Measurements from ENCODE around the gene CLIC3. TPM values are rescaled to one million over a fixed set of nuclear protein-coding genes. Genes with fewer than 3 reads are reported as not detected.

Gene CLIC3
- total RNA-seq, 1 donor from 2014 or later, result not detected

DNA sequence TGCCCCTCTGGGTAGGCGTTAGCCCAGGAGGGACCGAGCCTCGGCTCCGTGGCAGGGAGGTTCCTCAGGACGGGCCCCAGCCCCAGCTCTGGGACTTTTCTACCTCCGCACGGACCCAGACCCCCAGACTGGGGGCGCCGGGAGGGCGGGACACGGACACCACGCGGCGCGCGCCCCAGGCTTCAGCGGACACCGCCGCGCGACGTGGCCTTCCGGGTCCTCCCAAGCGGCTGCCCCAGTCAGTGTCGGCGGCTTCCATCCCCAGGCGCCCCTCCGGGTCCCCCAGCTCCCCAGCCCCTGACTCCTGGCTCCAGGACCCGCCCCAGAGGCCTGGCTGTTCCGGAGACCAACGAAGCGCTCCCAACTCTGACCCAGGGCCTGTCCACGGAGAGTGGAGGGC, 10.5 kb downstream of the CLIC3 start:
- no peaks in the 10 kb centered on the region for H3K36me3 Mint-ChIP-seq
- no peak overlapping the region for H2AFZ ChIP-seq (replicated peaks)
- peaks cover 8% of the 10 kb centered on the region for H3K27me3 Mint-ChIP-seq (ENCODE audit: insufficient read depth, low read depth)
- DNase-seq (ENCODE audit: low spot score), result no peak
- no peaks in the 10 kb centered on the region for H3K79me2 ChIP-seq (ENCODE audit: low read depth)
- no peaks in the 10 kb centered on the region for H3K36me3 ChIP-seq
- TF ChIP-seq EZH2 (IDR thresholded peaks at IDR 0.05), result no peak
- no peak for TF ChIP-seq EZH2phosphoT487 (IDR thresholded peaks at IDR 0.05)
- TF ChIP-seq, protein P1, sequence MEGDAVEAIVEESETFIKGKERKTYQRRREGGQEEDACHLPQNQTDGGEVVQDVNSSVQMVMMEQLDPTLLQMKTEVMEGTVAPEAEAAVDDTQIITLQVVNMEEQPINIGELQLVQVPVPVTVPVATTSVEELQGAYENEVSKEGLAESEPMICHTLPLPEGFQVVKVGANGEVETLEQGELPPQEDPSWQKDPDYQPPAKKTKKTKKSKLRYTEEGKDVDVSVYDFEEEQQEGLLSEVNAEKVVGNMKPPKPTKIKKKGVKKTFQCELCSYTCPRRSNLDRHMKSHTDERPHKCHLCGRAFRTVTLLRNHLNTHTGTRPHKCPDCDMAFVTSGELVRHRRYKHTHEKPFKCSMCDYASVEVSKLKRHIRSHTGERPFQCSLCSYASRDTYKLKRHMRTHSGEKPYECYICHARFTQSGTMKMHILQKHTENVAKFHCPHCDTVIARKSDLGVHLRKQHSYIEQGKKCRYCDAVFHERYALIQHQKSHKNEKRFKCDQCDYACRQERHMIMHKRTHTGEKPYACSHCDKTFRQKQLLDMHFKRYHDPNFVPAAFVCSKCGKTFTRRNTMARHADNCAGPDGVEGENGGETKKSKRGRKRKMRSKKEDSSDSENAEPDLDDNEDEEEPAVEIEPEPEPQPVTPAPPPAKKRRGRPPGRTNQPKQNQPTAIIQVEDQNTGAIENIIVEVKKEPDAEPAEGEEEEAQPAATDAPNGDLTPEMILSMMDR (IDR thresholded peaks at IDR 0.05), result no peak
- no peak overlapping the region for H3K9ac ChIP-seq
- H3K4me1 Mint-ChIP-seq, result peaks cover 15% of the 10 kb centered on the region
- peaks cover 3% of the 10 kb centered on the region for H3K9me3 Mint-ChIP-seq
- peak overlapping the region; percentile 25 for H3K4me3 ChIP-seq
- H3K4me2 ChIP-seq, result peak overlapping the region; percentile 67
- H3K27ac Mint-ChIP-seq, result no peak overlapping the region
- H3K27me3 ChIP-seq, result peaks cover 29% of the 10 kb centered on the region
- peaks cover 13% of the 10 kb centered on the region for H3K4me1 ChIP-seq
- no peak overlapping the region for H3K27ac ChIP-seq
- H4K20me1 ChIP-seq (ENCODE audit: low read depth), result no peaks in the 10 kb centered on the region
- H3F3A ChIP-seq (ENCODE audit: low read depth), result peaks cover 14% of the 10 kb centered on the region
- H3K9me3 ChIP-seq (ENCODE audit: low read depth), result no peaks in the 10 kb centered on the region
- no peak overlapping the region for H3K4me3 Mint-ChIP-seq

DNA sequence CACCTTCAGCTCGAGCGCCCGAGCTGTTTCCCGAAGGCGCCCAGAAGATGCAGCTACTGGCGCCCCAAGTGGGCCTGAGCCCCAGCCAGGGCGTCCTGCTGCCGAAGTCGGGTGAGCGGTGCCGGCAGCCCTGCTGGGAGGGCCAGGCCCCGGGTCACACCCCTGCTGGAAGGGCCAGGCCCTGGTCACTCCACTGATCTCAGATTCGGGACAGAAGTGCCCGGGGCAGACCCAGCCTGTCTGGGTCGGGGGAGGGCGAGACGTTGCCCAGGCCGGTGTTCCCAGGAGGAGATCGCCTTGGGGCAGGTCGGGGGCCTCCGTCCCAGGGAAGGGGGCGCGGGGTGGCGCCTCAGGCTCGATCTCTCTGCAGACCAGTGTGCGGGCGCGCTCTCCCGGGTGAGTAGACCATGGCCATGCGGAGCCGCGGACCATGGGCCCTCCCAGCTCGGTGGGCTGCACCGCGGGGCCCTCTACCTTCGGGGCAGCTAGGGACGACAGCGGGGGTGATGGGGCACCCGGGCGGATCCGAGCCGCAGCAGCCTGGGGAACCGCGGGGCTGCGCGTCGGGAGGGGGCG, 11.3 kb downstream of the CLIC3 start:
- Histone ChIP-seq H2AFZ (replicated peaks) (no peak overlapping the region), H3K27ac (no peak overlapping the region), H3K4me2 (peak overlapping the region; percentile 67), H3K4me1 (peaks cover 13% of the 10 kb centered on the region), H3K36me3 (no peaks in the 10 kb centered on the region), H3K9me3 (ENCODE audit: low read depth) (no peaks in the 10 kb centered on the region), H3K4me3 (peak overlapping the region; percentile 25), H4K20me1 (ENCODE audit: low read depth) (no peaks in the 10 kb centered on the region), H3K79me2 (ENCODE audit: low read depth) (no peaks in the 10 kb centered on the region), H3K9ac (no peak overlapping the region), H3K27me3 (peaks cover 29% of the 10 kb centered on the region), H3F3A (ENCODE audit: low read depth) (peaks cover 7% of the 10 kb centered on the region)
- TF ChIP-seq EZH2 (IDR thresholded peaks at IDR 0.05) (peak; percentile 39), EZH2phosphoT487 (IDR thresholded peaks at IDR 0.05) (no peak)
- DNase-seq (ENCODE audit: low spot score), result no peak
- Mint-ChIP-seq H3K27ac (no peak overlapping the region), H3K27me3 (ENCODE audit: insufficient read depth, low read depth) (peaks cover 4% of the 10 kb centered on the region), H3K4me3 (no peak overlapping the region), H3K9me3 (no peaks in the 10 kb centered on the region), H3K4me1 (peaks cover 17% of the 10 kb centered on the region), H3K36me3 (no peaks in the 10 kb centered on the region)

DNA sequence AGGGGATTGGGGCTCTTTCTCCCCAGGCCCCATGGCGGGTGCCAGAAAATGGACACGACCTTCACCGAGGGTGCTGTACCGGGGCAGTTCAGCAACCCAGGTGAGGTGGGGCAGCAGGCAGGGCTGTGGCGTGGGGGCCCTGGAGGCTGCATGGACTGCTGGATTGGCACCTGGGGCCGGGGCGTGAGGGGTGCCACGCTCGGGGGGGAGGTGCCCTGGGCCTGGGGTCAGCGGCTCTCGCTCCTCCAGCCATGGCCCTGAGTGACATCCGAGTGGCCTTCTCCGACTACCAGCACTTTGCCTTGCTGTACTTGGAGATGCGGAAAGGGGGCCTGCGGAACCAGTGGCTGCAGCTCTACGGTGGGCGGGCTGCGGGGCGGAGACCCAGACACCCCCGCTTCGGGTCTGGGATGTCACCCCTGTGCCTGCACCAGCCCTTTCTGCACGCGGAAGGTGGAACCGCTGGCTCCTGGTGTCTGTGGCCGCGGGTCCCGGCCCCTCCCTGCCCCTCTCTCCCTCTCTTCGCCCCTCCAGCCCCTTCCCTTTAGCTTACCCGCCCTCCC, 11.8 kb downstream of the CLIC3 start:
- Histone ChIP-seq H4K20me1 (ENCODE audit: low read depth) (no peaks in the 10 kb centered on the region), H3K27ac (no peak overlapping the region), H3K27me3 (peaks cover 29% of the 10 kb centered on the region), H3K9me3 (ENCODE audit: low read depth) (no peaks in the 10 kb centered on the region), H3K36me3 (no peaks in the 10 kb centered on the region), H3K9ac (no peak overlapping the region), H3F3A (ENCODE audit: low read depth) (peaks cover 4% of the 10 kb centered on the region), H3K79me2 (ENCODE audit: low read depth) (no peaks in the 10 kb centered on the region), H3K4me1 (peaks cover 9% of the 10 kb centered on the region), H3K4me2 (peak overlapping the region; percentile 67), H3K4me3 (no peak overlapping the region), H2AFZ (replicated peaks) (no peak overlapping the region)
- TF ChIP-seq EZH2phosphoT487 (IDR thresholded peaks at IDR 0.05) (no peak), EZH2 (IDR thresholded peaks at IDR 0.05) (no peak)
- TF ChIP-seq, protein P1 (IDR thresholded peaks at IDR 0.05), result no peak
- Mint-ChIP-seq H3K27ac (no peak overlapping the region), H3K27me3 (ENCODE audit: insufficient read depth, low read depth) (peaks cover 4% of the 10 kb centered on the region), H3K9me3 (no peaks in the 10 kb centered on the region), H3K4me1 (peaks cover 12% of the 10 kb centered on the region), H3K36me3 (no peaks in the 10 kb centered on the region), H3K4me3 (no peak overlapping the region)
- no peak for DNase-seq (ENCODE audit: low spot score)

DNA sequence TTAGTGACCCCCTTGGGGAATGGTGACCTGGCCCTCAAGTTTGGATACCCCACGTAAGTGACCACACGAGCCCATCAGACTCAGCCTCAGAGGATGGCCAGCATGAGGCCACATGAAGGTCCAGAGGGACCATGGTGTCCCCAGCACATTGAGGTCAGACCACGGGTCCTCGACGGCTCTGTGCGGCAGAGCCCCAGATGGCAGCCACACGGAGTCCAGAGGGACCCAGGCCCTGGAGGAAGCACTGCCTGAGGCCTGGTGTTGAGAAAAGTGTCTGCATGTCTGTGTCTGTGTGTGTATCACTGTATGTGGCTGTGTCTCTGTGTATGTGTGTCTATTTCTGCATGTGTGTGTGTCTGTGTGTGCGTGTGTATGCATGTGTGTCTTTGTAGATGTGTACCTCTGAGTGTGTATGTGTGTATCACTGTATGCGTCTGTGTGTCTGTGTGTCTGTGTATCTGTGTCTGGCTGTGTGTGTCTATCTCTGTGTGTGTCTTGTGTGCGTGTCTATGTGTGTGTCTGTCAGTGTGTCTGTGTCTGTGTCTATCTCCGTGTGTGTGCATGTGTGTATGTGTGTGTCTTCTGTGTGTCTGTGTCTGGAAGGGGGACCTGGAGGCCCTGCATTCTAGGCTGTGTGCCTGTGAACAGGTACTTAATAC, 12.6 kb downstream of the CLIC3 start:
- Histone ChIP-seq H3K9ac (no peak overlapping the region), H3K27me3 (peaks cover 29% of the 10 kb centered on the region)

More for the DNA sequence above, 12.6 kb downstream of the CLIC3 start:
- Histone ChIP-seq H3K79me2 (ENCODE audit: low read depth) (no peaks in the 10 kb centered on the region), H2AFZ (replicated peaks) (no peak overlapping the region), H4K20me1 (ENCODE audit: low read depth) (no peaks in the 10 kb centered on the region), H3F3A (ENCODE audit: low read depth) (peaks cover 10% of the 10 kb centered on the region), H3K4me2 (no peak overlapping the region), H3K36me3 (no peaks in the 10 kb centered on the region), H3K4me1 (peaks cover 9% of the 10 kb centered on the region), H3K4me3 (no peak overlapping the region), H3K9me3 (ENCODE audit: low read depth) (no peaks in the 10 kb centered on the region), H3K27ac (no peak overlapping the region)
- Mint-ChIP-seq H3K27ac (peak overlapping the region; percentile 8), H3K9me3 (no peaks in the 10 kb centered on the region), H3K36me3 (no peaks in the 10 kb centered on the region), H3K4me1 (peaks cover 12% of the 10 kb centered on the region), H3K27me3 (ENCODE audit: insufficient read depth, low read depth) (peaks cover 5% of the 10 kb centered on the region), H3K4me3 (peak overlapping the region; percentile 1)
- no peak for TF ChIP-seq EZH2phosphoT487 (IDR thresholded peaks at IDR 0.05)
- TF ChIP-seq, protein P1 (IDR thresholded peaks at IDR 0.05), result no peak
- TF ChIP-seq EZH2 (IDR thresholded peaks at IDR 0.05), result no peak
- no peak for DNase-seq (ENCODE audit: low spot score)
